K562 treated with DMSO at 1 percent for 24 hours (cell line): ENCODE results near the gene METAP1. TPM values are rescaled to one million over a fixed set of nuclear protein-coding genes. Genes with fewer than 3 reads are reported as not detected.

Experiments used
- total RNA-seq: library from RNA; unstranded; fragments of 300-600 nt; gene quantifications from 2 replicates; pipeline ENCODE4 v1.2.3, GENCODE V29; 2022; ENCODE audit warnings: low read depth; ENCODE audit not compliant: insufficient read depth

METAP1 gene
- total RNA-seq = 26.0 and 35.0 TPM in 2 replicates

DNA sequence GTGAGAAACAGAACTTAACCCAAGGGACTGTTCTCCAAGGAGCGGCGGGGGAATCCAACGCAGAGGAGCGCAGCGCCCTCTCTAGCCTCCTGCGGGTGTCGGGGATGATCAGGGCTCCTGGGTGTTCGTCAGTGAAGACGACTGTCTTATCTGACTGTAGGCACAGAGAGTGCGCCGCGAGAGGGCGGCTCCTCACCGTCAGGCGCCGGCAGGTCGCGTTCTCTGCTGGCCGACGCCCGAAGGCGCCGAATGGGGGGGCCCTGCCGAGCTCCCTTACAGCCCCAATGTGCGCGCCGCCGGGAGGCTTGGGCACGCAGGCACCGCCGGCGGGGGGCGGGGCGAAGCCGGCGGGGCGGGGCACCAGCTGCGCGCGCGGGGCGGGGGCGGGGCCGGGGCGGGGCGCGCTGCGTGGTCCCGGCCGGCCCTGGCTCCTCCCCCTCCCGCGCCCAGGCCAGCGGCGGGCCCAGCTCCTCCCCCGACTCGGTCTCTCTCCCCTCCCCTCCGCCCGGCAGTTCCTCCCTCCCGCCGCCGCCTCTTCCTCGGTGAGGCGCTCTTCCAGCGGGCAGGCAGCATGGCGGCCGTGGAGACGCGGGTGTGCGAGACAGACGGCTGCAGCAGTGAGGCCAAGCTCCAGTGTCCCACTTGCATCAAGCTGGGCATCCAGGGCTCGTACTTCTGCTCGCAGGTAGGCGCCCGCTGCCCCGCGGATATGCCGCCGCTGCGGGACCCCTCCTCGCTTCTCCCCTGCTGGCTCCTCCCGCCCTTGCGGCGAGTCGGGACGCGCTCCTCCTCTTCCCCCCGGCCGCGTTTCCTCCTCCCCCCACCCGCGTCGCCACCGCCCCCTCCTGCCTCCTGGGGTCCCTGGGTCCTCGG lies at the start of gene METAP1:
Gene METAP1 (plus strand): TSS at position 539 of the 873 bp plus-strand sequence. CDS start 33 bp downstream, at position 572.

DNA sequence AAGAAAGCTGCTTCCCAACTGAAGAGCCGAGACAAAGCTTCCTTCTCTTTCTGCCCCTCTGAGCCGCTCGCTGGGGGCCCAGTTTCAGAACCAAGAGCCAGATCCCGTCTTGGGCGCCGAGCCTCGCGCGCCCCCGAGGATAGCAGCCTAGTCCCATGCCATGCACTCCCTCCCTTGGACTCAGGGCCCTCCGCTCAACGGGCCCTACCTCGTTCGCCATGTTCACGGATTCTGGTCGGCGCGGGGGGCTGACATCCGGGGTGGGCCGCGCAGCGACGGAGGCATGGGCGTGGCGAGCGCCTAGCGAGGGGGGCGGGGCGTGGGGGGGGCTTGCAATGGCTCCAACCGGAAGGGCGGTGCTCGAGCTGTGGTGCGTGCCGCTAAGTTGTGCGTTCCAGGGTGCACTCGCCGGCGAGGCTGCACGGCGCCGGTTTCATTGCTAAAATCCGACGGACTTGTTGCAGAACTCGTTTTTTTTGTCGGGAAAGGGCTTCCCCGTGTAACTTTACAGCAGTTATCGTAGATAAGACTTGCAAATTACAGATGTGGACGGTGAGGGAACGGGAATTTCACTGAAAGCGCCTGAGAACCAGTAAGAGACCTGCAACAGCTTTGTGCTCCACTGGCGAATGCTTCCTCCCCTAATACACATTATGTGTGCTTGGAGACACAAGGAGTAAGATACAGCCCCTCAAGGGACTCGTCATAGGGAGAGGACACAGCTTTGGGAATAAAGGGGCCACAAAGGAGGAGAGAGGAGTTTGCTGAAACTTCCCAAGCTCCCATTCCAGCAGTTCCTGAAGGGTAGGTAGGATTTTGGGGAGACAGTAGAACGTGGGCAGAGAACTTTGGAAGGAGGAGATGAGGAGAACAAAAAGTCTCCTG lies 93.2 kb downstream of the METAP1 start, which contains the start of gene ADH5:
Gene ADH5 (minus strand): TSS at position 308 of the 885 bp plus-strand sequence. CDS start 88 bp downstream, at position 220.

Other genes with a start within 250 kb of the METAP1 start
- 55.2 and 64.7 TPM in 2 replicates for gene EIF4E, start 66.6 kb upstream of the METAP1 start, total RNA-seq
- 74.4 and 94.1 TPM in 2 replicates for gene ADH5, start 93.1 kb downstream of the METAP1 start, total RNA-seq
- not detected in 2 replicates for gene ADH4, start 148.6 kb downstream of the METAP1 start, total RNA-seq
- gene ADH6, start 223.5 kb downstream of the METAP1 start, total RNA-seq = not detected in 2 replicates